HG02642 (cell line): ENCODE data around the gene FBXL20.

ENCODE experiments used
- ATAC-seq: cut with Tn5 transposase; IDR thresholded peaks from one replicate; pipeline ENCODE4 v1.9.1; 2021; ENCODE audit warnings: mild to moderate bottlenecking; ENCODE audit not compliant: unreplicated experiment, poor library complexity

FBXL20 gene

DNA sequence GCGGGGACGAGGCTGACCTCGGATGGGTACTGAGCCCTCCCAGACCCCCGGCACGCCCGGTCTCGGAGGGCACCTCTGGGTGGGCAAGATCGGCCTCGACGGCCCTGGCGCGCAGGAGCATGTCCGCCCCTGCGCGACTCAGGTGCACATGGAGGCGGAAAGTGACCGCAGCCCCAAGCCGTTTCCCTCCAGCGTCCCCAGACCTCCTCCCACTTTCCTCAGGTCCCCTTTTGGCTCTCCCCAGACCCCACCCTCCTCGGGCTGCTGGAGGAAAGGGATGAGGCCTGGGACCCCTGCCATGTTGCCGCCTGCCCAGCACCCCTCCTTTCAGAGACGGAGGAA lies 191.4 kb downstream of the FBXL20 start:
- no peak for ATAC-seq

DNA sequence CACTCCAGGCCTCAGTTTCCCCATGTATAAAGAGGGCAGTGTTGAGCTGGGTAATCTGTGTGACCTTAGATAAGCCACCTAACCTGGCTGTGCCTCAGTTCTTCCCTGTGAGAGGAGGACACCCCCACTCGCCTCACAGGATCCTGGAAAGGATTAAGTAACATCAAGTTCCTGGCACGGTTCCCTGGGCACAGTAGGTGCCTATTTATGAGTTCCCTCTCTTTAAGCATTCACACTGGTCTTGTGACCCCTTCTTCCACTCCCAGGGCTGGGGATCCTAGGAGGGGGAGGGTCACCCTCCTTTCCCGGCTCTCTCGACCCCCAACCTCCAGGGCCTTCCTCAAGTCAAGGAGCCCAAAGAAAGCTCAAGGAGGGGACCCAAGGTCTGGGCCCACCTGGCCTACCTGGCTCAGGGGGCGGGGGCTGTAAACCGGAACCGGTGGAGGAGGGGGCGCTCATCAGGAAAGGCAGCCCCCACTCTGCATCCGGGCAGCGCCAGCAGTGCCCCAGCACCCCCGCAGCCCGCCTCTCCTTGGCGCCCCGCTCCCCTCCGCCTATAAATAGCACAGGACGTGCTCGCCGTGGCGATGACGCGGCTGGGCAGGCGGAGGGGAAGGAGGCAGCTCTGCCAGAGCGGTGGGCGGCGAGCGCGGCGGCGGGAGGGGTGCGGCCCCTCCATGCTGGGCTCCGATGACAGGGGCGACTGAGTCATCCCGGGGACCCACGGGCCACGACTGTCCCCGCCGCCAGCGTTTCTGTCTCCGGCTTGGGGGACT lies 191.9 kb downstream of the FBXL20 start:
- ATAC-seq, result no peak

DNA sequence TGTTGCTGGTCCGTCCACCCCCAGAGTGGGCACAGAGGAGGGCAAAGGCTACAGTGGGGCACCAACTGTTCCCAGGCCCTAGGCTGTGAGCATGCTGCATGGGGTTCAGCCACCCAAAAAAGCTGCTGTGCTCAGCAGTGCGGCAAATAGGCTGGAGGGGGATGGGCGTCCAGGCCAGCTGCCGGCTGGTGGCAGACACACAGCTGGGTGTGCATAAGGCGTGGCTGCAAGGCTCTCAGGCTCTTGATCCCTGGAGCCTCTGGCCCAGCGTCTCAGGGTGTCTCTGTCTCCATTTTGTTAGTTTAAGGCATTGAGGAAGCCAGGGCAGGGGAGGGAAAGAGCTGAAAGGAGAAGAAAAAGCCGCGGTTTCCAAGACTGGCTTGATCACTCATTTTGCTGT lies 192.5 kb downstream of the FBXL20 start:
- ATAC-seq, result peak; percentile 53

DNA sequence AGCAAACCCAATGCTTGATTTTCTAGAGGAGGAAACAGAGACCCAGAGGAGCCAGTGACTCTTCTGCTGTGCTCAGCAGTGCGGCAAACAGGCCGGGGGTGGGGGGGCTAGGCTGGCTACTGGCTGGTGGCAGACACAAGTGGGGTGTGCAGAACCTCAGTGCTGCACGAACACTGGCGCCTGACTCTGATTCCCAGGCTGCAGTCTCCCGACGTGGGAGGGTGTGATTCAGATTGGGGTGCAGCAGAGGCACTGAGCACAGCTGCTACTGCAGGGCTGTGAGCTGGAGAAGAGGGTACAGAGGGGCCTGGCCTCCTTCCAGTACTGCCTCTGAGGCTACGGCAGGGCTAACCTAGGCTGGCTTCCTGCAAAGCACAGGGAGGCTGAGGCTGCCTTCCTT lies 193.3 kb downstream of the FBXL20 start:
- no peak for ATAC-seq

DNA sequence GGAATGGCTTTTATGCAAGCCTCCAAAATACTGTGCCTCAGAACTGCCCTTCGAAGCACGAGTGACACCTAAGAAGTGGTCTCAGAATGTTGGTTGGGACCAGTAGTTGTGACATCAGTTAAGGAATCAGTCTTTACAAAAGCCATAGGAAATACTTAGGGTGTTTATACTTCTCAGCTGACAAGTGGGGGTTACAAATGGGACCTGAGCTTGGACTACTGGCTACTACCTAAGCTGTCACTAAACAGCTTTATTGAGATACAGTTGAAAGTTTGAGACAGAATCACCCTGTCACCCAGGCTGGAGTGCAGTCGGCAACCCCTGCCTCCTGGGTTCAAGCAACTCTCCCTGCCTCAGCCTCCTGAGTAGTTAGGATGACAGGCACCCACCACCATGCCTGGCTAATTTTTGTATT lies 196.3 kb downstream of the FBXL20 start:
- ATAC-seq, result no peak

DNA sequence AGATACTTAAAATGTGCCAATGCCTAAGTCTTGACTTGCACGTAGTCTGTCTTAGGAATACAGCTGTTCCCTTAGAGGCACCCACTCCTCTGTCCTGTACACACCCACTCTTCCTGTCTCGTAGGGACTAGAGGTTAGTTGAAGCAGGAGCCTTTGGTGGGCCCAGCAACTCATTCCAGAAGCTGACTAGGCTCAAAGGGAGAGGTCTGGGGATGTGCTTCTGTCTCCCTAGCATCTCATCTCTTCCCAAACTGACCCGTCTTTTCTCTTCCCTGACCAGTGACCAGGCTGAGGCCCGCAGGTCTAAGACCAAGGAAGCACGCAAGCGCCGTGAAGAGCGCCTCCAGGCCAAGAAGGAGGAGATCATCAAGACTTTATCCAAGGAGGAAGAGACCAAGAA lies 197.2 kb downstream of the FBXL20 start:
- ATAC-seq, result no peak
